ENCODE results near the gene TK1. TPM values are rescaled to one million over a fixed set of nuclear protein-coding genes. Genes with fewer than 3 reads are reported as not detected.

The TK1 gene
- total and polyA plus RNA-seq, 2 donors (not counting 1 experiment from before 2014, with no cell fraction given): 2.2 to 3.8 TPM

DNA sequence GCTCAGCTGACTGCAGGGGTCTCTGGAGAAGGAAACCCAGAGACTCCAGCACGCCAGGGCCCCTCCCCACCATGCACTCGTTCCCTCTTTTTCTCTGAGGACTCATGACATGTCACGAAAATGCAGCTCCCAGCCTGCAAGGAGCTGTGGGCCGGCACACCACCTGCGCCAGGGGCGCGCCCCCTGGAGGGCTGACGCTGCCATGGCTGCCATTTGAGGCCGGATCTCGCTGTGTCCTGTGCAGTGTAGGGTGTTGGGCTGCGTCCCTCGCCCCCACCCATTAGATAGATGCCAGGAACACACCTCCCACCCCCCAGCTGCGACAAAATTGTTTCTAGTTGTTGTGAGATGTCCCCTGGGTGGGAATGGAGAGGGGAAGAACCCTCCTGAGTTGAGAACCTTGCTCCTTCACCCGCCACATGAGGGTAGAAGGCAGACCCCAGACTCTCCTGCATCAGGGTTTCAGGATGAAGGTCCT, 10.3 kb downstream of the TK1 start:
- ChIA-PET POLR2A (interaction anchor here (0.7 to 19.6 kb wide), 13 partner anchors 9 to 100 kb away, joined by 3 to 432 read pairs (median 4); partner anchors contain the start of genes C17orf99, TK1, TMC6 and TMC8), CTCF (interaction anchor here (0.6 to 19.2 kb wide), 21 partner anchors 9 to 245 kb away, joined by 3 to 357 read pairs (median 8); partner anchors contain the start of genes AFMID, TK1, TMC6 and TMC8)
- Histone ChIP-seq H3K27me3 (replicated peaks in 1 of 4; ENCODE audit: control extremely low read depth in 1 of 4, control insufficient read depth in 3 of 4, insufficient read depth in 4 of 4, low read length in 3 of 4) (no peaks in the 10 kb centered on the region), H2AFZ (ENCODE audit: insufficient read depth, low read depth, low read length, poor library complexity, severe bottlenecking) (peak overlapping the region; percentile 27), H3K9ac (ENCODE audit: low read length) (no peak overlapping the region), H3K27ac (ENCODE audit: low read length in 2 of 2) (no peak overlapping the region), H3K4me3 (ENCODE audit: control extremely low read depth in 1 of 5, extremely low read depth in 1 of 5, insufficient read depth in 1 of 5, low read depth in 2 of 5, low read length in 4 of 5) (no peak overlapping the region), H3K36me3 (replicated peaks in 1 of 2; ENCODE audit: control extremely low read depth in 1 of 2, control insufficient read depth in 1 of 2, extremely low read depth in 1 of 2, insufficient read depth in 2 of 2, low read length in 1 of 2) (peaks cover 0 to 39% of the 10 kb centered on the region in 2 experiments), H4K20me1 (ENCODE audit: control insufficient read depth, insufficient read depth, low read length, poor library complexity, severe bottlenecking) (no peaks in the 10 kb centered on the region), H3K4me1 (ENCODE audit: control insufficient read depth in 2 of 2, insufficient read depth in 2 of 2, low read length in 2 of 2) (peaks cover 66 to 67% of the 10 kb centered on the region in 2 donors), H3K9me3 (ENCODE audit: control extremely low read depth in 1 of 3, control insufficient read depth in 2 of 3, insufficient read depth in 1 of 3, low read length in 2 of 3) (no peaks in the 10 kb centered on the region), H3K4me2 (replicated peaks; ENCODE audit: low read depth, low read length, poor library complexity, severe bottlenecking) (peak overlapping the region; percentile 73), H3K79me2 (ENCODE audit: control insufficient read depth, insufficient read depth, low read length) (peaks cover 28% of the 10 kb centered on the region)
- Mint-ChIP-seq H3K9me3 (ENCODE audit: insufficient read depth) (no peaks in the 10 kb centered on the region), H3K27me3 (no peaks in the 10 kb centered on the region), H3K4me3 (peak overlapping the region; percentile 44), H3K4me1 (peaks cover 78% of the 10 kb centered on the region), H3K27ac (peak overlapping the region; percentile 89)
- peak; percentile 59 for ATAC-seq (ENCODE audit: low read depth)
- DNase-seq: peak; percentile 87
- WGBS (ENCODE audit: insufficient coverage): 2% methylated on average over 9 of the region's 14 CpGs
- intact Hi-C loops (cut with micrococcal nuclease): loop anchor here (1.0 kb wide), 4 partner anchors 36 to 64 kb away; no protein-coding TSS in a partner anchor
- TF ChIP-seq, protein P1, sequence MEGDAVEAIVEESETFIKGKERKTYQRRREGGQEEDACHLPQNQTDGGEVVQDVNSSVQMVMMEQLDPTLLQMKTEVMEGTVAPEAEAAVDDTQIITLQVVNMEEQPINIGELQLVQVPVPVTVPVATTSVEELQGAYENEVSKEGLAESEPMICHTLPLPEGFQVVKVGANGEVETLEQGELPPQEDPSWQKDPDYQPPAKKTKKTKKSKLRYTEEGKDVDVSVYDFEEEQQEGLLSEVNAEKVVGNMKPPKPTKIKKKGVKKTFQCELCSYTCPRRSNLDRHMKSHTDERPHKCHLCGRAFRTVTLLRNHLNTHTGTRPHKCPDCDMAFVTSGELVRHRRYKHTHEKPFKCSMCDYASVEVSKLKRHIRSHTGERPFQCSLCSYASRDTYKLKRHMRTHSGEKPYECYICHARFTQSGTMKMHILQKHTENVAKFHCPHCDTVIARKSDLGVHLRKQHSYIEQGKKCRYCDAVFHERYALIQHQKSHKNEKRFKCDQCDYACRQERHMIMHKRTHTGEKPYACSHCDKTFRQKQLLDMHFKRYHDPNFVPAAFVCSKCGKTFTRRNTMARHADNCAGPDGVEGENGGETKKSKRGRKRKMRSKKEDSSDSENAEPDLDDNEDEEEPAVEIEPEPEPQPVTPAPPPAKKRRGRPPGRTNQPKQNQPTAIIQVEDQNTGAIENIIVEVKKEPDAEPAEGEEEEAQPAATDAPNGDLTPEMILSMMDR (IDR thresholded peaks at IDR 0.05): peak; percentile 93
- no peak for TF ChIP-seq EZH2 (IDR thresholded peaks at IDR 0.05; ENCODE audit: borderline replicate concordance, insufficient read depth, low read depth, low read length, poor library complexity, severe bottlenecking)

- CTCF ChIA-PET: interaction anchor here (1.3 to 19.2 kb wide), 13 partner anchors 9 to 246 kb away, joined by 3 to 357 read pairs (median 10); partner anchors contain the start of genes AFMID, TK1, TMC6 and TMC8
- Histone ChIP-seq H3K4me2 (replicated peaks; ENCODE audit: low read depth, low read length, poor library complexity, severe bottlenecking) (peak overlapping the region; percentile 73), H2AFZ (ENCODE audit: insufficient read depth, low read depth, low read length, poor library complexity, severe bottlenecking) (no peak overlapping the region), H3K4me1 (ENCODE audit: control insufficient read depth in 2 of 2, insufficient read depth in 2 of 2, low read length in 2 of 2) (peaks cover 73% of the 10 kb centered on the region in 2 donors), H4K20me1 (ENCODE audit: control insufficient read depth, insufficient read depth, low read length, poor library complexity, severe bottlenecking) (peaks cover 8% of the 10 kb centered on the region), H3K9ac (ENCODE audit: low read length) (no peak overlapping the region), H3K27ac (ENCODE audit: low read length in 2 of 2) (peak overlapping the region in 1 of 2 donors; percentile 24), H3K36me3 (replicated peaks in 1 of 2; ENCODE audit: control extremely low read depth in 1 of 2, control insufficient read depth in 1 of 2, extremely low read depth in 1 of 2, insufficient read depth in 2 of 2, low read length in 1 of 2) (peaks cover 0 to 47% of the 10 kb centered on the region in 2 experiments), H3K27me3 (replicated peaks in 1 of 4; ENCODE audit: control extremely low read depth in 1 of 4, control insufficient read depth in 3 of 4, insufficient read depth in 4 of 4, low read length in 3 of 4) (no peaks in the 10 kb centered on the region), H3K4me3 (ENCODE audit: control extremely low read depth in 1 of 5, extremely low read depth in 1 of 5, insufficient read depth in 1 of 5, low read depth in 2 of 5, low read length in 4 of 5) (no peak overlapping the region), H3K9me3 (ENCODE audit: control extremely low read depth in 1 of 3, control insufficient read depth in 2 of 3, insufficient read depth in 1 of 3, low read length in 2 of 3) (no peaks in the 10 kb centered on the region), H3K79me2 (ENCODE audit: control insufficient read depth, insufficient read depth, low read length) (peaks cover 28% of the 10 kb centered on the region)
- WGBS (ENCODE audit: insufficient coverage): 98% methylated on average over 14 of the region's 14 CpGs
- Mint-ChIP-seq H3K9me3 (ENCODE audit: insufficient read depth) (no peaks in the 10 kb centered on the region), H3K27me3 (no peaks in the 10 kb centered on the region), H3K4me3 (peak overlapping the region; percentile 13), H3K27ac (peak overlapping the region; percentile 89), H3K4me1 (peaks cover 83% of the 10 kb centered on the region)
- DNase-seq (no peak), ATAC-seq (ENCODE audit: low read depth) (no peak)
- TF ChIP-seq, protein P1 (IDR thresholded peaks at IDR 0.05): no peak
- no peak for TF ChIP-seq EZH2 (IDR thresholded peaks at IDR 0.05; ENCODE audit: borderline replicate concordance, insufficient read depth, low read depth, low read length, poor library complexity, severe bottlenecking)
- POLR2A ChIA-PET: interaction anchor here (0.5 to 19.6 kb wide), 8 partner anchors 9 to 166 kb away, joined by 3 to 432 read pairs (median 4); partner anchors contain the start of genes C17orf99, TK1, TMC6 and TMC8
- intact Hi-C loops (cut with micrococcal nuclease): no loop called here
These were observed 11.2 kb downstream of the TK1 start for GRCh38 chr17:78175643-78175981.
